ENCODE data around the gene MECR.
A peak's percentile ranks its signal among the peaks of the same experiment; 100 is the strongest.
"Not testable (repeated sequence)": the region's sequence is repeated elsewhere in the genome, so short reads cannot be mapped to it uniquely, and the experiment has no call there.

The MECR gene

GRCh38 chr1:29169976-29170375 is 60.8 kb downstream of the MECR start:
- Mint-ChIP-seq H3K27ac (peak overlapping the region; percentile 87), H3K4me3 (peak overlapping the region; percentile 33), H3K9me3 (no peaks in the 10 kb centered on the region), H3K4me1 (peaks cover 35% of the 10 kb centered on the region), H3K27me3 (no peaks in the 10 kb centered on the region), H3K36me3 (peaks cover 32% of the 10 kb centered on the region)
- ATAC-seq (ENCODE audit: low read depth) (no peak), DNase-seq (ENCODE audit: low spot score in 2 of 2) (no peak)

- no peak for DNase-seq (ENCODE audit: low spot score in 2 of 2)
- no peak overlapping the region for H3K27ac Mint-ChIP-seq
- no peak for ATAC-seq (ENCODE audit: low read depth)
- no peaks in the 10 kb centered on the region for H3K27me3 Mint-ChIP-seq
- peaks cover 34% of the 10 kb centered on the region for H3K36me3 Mint-ChIP-seq
- H3K4me3 Mint-ChIP-seq = no peak overlapping the region
- no peaks in the 10 kb centered on the region for H3K9me3 Mint-ChIP-seq
- peaks cover 34% of the 10 kb centered on the region for H3K4me1 Mint-ChIP-seq
These were observed 62.8 kb downstream of the MECR start for GRCh38 chr1:29167904-29168303.

DNA sequence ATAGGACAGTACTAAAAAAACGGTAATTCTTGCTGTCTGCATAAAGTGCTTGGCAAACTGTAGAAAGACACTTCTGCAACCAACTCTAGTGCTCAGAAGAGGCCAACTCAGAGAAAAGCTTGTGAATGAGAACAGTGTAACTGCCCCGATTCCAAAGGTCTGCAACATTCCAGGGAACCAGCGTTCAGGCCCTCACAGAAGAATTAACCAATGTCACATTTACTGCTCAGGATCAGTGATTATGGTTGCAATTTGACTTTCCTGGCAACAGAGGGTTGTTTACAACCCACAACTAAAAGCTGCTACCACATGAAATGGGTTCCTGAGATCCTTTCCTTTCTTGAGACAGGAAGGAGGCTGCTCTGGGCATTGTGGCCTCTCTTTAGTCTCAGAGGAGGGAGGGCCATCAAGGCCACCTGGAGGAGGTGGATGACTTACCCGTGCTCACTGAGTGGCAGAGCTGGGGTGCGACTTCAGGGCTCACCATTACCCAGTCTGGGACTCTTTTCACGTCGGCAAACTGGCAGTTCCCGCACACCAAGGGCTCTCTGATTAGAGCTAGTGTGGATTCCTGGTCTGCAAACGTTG is 64.3 kb downstream of the MECR start:
- ATAC-seq (ENCODE audit: low read depth) = no peak
- peaks cover 36% of the 10 kb centered on the region for H3K36me3 Mint-ChIP-seq
- no peaks in the 10 kb centered on the region for H3K27me3 Mint-ChIP-seq
- no peaks in the 10 kb centered on the region for H3K9me3 Mint-ChIP-seq
- H3K27ac Mint-ChIP-seq = no peak overlapping the region
- H3K4me1 Mint-ChIP-seq = peaks cover 25% of the 10 kb centered on the region
- H3K4me3 Mint-ChIP-seq = no peak overlapping the region
- no peak for DNase-seq (ENCODE audit: low spot score in 2 of 2)

- Mint-ChIP-seq H3K36me3 (peaks cover 30% of the 10 kb centered on the region), H3K27ac (no peak overlapping the region), H3K4me1 (peaks cover 8% of the 10 kb centered on the region), H3K4me3 (no peak overlapping the region), H3K9me3 (no peaks in the 10 kb centered on the region), H3K27me3 (no peaks in the 10 kb centered on the region)
- DNase-seq (ENCODE audit: low spot score in 2 of 2) (no peak), ATAC-seq (ENCODE audit: low read depth) (no peak)
These were observed 66.1 kb downstream of the MECR start for GRCh38 chr1:29164588-29164987.

DNA sequence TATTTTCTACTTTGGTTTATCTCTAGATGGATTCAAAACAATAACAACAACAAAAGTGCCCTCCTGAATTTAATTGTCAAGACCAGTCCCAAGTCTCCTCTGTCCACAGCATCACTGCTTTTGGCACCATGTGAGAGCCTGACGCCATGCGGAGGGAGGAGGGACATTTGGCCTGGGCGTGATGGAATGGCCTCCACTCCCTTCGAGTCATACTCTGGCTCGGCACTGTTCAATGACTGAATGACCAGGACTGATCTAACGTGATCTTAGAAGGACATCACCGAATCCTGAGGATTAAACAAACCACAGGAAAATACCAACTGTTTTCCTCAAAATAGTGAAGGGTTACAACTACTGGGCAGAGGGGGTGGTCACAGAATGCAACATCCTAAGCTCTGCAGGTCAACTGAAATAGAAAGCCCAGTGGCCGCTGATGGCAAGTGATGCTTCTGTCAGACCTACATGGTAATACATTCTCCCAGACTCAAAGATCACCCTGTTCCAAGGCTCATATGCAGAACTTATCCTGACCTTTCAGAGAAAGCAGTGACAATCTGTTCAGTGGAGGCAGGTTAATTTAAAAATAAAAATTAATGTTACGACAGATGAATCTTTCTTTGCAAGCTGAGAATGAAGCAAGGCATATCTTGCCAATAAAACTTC is 68.1 kb downstream of the MECR start:
- Mint-ChIP-seq H3K4me1 (peaks cover 5% of the 10 kb centered on the region), H3K9me3 (no peaks in the 10 kb centered on the region), H3K27me3 (no peaks in the 10 kb centered on the region), H3K4me3 (no peak overlapping the region), H3K36me3 (peaks cover 33% of the 10 kb centered on the region), H3K27ac (no peak overlapping the region)
- ATAC-seq (ENCODE audit: low read depth) (no peak), DNase-seq (ENCODE audit: low spot score in 2 of 2) (no peak)

GRCh38 chr1:29162025-29162424 is 68.7 kb downstream of the MECR start:
- peaks cover 31% of the 10 kb centered on the region for H3K36me3 Mint-ChIP-seq

DNA sequence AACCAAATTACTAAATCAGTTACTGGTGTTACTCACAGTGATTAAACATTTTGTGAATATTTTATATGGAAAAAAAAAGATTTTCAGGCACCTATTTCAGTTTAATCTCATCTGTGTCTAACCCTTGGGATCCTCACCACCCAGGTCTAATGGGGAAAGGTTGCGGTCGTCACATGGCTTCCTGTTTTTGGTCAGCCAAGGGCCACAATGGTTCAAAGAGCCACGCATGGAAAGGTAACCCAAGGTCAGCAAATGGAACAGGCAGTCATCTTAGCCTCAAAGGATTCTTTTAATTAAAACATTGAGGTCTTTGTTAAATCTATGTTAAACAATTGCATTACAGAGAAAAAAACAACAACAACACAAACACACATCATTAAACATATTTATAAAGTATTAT is 71.0 kb downstream of the MECR start:
- H3K4me1 Mint-ChIP-seq = peaks cover 2% of the 10 kb centered on the region
- no peak overlapping the region for H3K27ac Mint-ChIP-seq
- ATAC-seq (ENCODE audit: low read depth) (no peak), DNase-seq (ENCODE audit: low spot score in 2 of 2) (no peak)
- no peak overlapping the region for H3K4me3 Mint-ChIP-seq
- H3K9me3 Mint-ChIP-seq = no peaks in the 10 kb centered on the region
- peaks cover 22% of the 10 kb centered on the region for H3K36me3 Mint-ChIP-seq
- H3K27me3 Mint-ChIP-seq = no peaks in the 10 kb centered on the region

More at GRCh38 chr1:29162025-29162424, 68.7 kb downstream of the MECR start:
- DNase-seq (ENCODE audit: low spot score in 2 of 2) (no peak), ATAC-seq (ENCODE audit: low read depth) (no peak)
- Mint-ChIP-seq H3K4me3 (no peak overlapping the region), H3K9me3 (no peaks in the 10 kb centered on the region), H3K4me1 (peaks cover 5% of the 10 kb centered on the region), H3K27me3 (no peaks in the 10 kb centered on the region), H3K27ac (no peak overlapping the region)

DNA sequence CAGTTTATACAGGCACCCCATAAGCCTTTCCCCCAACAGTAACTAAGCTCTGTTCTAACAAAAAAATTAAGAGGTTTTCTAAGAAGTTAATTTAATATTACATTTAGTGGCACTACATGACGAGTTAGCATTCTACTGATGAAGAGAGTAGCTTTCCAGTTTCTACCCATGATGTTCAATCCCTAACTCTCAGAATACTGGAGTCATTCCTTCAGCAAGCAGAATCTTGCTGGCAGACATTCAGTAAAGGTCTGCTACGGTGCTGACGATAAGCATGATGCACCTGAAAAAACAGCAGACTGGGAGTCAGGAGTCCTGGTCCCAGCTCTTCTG is 73.5 kb downstream of the MECR start:
- no peaks in the 10 kb centered on the region for H3K4me1 Mint-ChIP-seq
- peaks cover 27% of the 10 kb centered on the region for H3K36me3 Mint-ChIP-seq
- ATAC-seq (ENCODE audit: low read depth) (no peak), DNase-seq (ENCODE audit: low spot score in 2 of 2) (no peak)
- H3K27me3 Mint-ChIP-seq = no peaks in the 10 kb centered on the region
- H3K27ac Mint-ChIP-seq = no peak overlapping the region
- H3K4me3 Mint-ChIP-seq = no peak overlapping the region
- no peaks in the 10 kb centered on the region for H3K9me3 Mint-ChIP-seq

- Mint-ChIP-seq H3K27me3 (no peaks in the 10 kb centered on the region), H3K4me3 (no peak overlapping the region), H3K36me3 (peaks cover 31% of the 10 kb centered on the region), H3K9me3 (no peaks in the 10 kb centered on the region), H3K27ac (no peak overlapping the region), H3K4me1 (no peaks in the 10 kb centered on the region)
- DNase-seq (ENCODE audit: low spot score in 2 of 2) (no peak), ATAC-seq (ENCODE audit: low read depth) (no peak)
These were observed 74.0 kb downstream of the MECR start for GRCh38 chr1:29156543-29157268.

DNA sequence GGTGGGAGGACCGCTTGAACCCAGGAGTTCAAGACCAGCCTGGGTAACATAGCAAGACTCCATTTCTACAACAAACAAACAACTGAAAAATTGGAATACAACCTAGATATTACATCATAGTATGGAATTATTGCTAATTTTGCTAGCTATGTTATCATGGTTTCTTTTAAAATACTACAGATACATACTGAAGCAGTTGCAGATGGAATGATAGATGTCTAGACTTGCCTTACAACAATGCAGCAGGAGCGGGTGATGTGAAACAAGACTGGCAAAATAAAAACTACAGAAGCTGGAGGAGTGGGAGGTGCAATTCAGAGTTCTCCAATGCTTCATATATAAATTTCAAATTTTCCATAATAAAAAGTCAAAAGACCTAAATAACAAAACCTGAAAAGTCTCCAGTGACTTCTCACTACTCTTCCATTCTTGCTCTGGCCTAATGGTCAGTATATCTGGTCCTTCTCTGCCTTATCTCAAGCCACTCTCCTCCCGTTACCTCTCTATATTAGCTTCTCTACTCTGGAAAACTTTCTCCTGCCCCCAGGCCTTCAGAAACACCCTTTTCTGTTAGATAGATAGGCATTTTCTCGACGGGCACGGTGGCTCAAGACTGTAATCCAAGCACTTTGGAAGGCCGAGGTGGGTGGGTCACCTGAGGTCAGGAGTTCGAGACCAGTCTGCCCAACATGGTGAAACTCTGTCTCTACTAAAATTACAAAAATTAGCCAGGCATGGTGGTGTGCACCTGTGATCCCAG is 78.5 kb downstream of the MECR start:
- no peak for ATAC-seq (ENCODE audit: low read depth)
- Mint-ChIP-seq H3K27ac (no peak overlapping the region), H3K9me3 (no peaks in the 10 kb centered on the region), H3K27me3 (no peaks in the 10 kb centered on the region), H3K4me1 (no peaks in the 10 kb centered on the region), H3K36me3 (peaks cover 54% of the 10 kb centered on the region), H3K4me3 (no peak overlapping the region)
- DNase-seq (ENCODE audit: low spot score in 2 of 2) = no peak

DNA sequence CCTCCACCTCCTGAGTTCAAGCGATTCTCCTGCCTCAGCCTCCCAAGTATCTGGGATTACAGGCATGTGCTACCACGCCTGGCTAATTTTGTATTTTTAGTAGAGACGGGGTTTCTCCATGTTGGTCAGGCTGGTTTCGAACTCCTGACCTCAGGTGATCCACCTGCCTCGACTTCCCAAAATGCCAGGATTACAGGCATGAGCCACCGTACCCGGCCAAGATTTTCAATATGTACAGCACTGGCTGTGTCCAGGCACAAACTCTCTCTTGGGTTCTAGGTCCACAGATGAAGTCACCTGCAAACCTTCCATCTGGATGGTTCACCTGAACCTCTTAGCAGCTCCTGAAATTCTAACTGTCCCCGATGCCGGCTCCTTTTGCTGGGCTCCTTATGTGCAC is 80.4 kb downstream of the MECR start:
- not testable (repeated sequence) for H3K27ac Mint-ChIP-seq

DNA sequence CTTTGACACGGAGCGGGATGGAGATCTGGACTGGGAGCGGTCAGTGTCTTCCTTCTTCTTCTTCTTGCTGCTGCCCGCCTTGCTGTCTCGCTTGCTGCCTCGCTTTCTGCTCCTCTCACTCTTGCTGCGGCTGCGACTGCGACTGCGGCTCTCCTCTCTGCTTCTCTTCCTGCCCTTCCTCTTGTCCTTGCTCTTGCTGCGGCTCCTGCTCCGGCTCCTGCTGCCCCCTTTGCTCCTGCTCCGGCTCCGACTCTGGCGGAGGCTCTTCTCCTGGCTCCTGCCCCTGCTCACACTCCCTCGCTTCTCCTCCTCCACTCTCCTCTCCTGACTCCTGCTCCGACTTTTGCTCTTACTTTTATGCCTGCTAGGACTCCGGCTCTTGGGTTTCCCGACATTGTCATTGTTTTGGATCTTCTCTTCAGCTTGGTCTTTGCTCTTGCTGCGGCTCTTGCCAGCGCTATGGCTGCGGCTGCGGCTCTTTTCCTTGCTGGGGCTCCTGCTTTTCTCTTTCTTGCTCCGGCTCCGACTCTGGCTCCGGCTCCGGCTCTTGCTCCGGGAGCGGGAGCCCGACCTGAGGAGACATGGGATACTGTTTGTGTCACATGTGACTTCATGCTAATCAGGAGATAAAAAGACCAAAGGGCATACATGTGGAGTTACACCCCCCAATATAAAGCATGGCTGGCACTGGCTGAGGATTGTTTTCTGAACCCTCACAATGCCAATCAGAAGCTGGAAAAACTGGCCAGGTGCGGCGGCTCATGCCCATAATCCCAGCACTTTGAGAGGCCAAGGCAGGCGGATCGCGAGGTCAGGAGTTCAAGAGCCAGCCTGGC is 81.9 kb downstream of the MECR start:
- Mint-ChIP-seq H3K36me3 (peaks cover 56% of the 10 kb centered on the region), H3K4me1 (no peaks in the 10 kb centered on the region), H3K9me3 (no peaks in the 10 kb centered on the region), H3K4me3 (no peak overlapping the region), H3K27ac (peak overlapping the region; percentile 87), H3K27me3 (no peaks in the 10 kb centered on the region)
- ATAC-seq (ENCODE audit: low read depth) (no peak), DNase-seq (ENCODE audit: low spot score in 2 of 2) (no peak)

More for the DNA sequence above, 80.4 kb downstream of the MECR start:
- not testable (repeated sequence) for H3K4me1 Mint-ChIP-seq; H3K27me3 Mint-ChIP-seq; H3K4me3 Mint-ChIP-seq; H3K9me3 Mint-ChIP-seq; DNase-seq (ENCODE audit: low spot score in 2 of 2); ATAC-seq (ENCODE audit: low read depth)
- peaks cover 61% of the 10 kb centered on the region for H3K36me3 Mint-ChIP-seq

DNA sequence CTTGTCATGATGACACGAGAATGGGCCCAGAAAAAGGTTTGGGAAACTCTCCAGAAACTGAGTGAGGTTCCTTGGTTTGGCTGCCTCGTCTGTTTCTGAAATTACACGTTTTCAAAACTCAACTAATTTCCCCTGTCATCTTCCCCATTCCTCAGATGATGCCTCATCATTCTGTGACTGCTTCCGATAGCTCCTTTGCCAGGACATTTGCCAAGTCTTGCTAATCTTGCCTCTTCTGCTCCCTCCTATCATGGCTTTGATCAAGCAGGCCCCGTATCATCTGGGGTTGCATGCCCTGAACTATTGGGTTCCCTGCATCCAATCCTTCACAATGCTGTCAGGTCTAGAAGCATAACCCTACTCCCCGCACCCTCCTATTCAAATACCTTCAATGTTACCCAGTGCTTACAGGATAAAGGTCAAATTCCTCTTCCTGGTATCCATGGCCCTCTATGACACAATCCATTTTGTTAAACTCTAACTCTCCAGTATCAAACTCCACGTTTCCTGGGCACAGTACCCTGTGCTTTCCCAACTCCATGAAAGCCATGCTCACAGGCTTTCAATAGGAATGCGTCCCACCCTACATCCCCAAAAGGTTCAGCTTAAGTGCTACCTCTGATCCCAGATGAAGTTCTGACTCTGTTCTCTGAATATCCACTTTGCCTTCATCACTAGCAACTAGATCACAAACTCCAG is 84.8 kb downstream of the MECR start:
- Mint-ChIP-seq H3K4me1 (peaks cover 3% of the 10 kb centered on the region), H3K36me3 (peaks cover 39% of the 10 kb centered on the region), H3K9me3 (no peaks in the 10 kb centered on the region), H3K27me3 (no peaks in the 10 kb centered on the region), H3K4me3 (no peak overlapping the region), H3K27ac (no peak overlapping the region)
- DNase-seq (ENCODE audit: low spot score in 2 of 2) (no peak), ATAC-seq (ENCODE audit: low read depth) (no peak)
